ENCODE results near the gene SNX13. TPM values are rescaled to one million over a fixed set of nuclear protein-coding genes. Genes with fewer than 3 reads are reported as not detected.
"Not testable (repeated sequence)": the region's sequence is repeated elsewhere in the genome, so short reads cannot be mapped to it uniquely, and the experiment has no call there.

The SNX13 gene
- total and polyA plus RNA-seq, 9 of the 15 experiments (the other 6 are each of a cell fraction or from before 2014, with no cell fraction given), result 5.6 to 33.2 (median 25.4) TPM

DNA sequence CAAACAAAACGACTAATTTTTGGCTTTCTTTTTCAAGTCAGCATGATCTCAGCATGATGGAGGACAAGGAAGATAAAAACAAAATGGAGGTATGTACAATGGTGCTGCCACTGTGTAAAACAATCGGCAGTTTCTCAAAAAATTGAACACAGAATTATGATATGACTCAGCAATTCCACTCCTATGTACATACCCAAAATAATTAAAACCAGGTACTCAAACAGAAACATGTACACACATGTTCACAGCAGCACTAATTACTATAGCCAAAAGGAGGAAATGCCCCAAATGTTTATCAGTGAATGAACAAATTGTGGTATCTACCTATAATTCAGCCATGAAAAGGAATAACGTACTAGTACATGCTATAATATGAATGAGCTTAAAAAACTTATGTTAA, 29.9 kb downstream of the SNX13 start (continued):
- TF ChIP-seq, protein P1, sequence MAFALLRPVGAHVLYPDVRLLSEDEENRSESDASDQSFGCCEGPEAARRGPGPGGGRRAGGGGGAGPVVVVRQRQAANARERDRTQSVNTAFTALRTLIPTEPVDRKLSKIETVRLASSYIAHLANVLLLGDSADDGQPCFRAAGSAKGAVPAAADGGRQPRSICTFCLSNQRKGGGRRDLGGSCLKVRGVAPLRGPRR (CRISPR knock-in tag; IDR thresholded peaks at IDR 0.05), result no peak
- TF ChIP-seq MAFF (IDR thresholded peaks at IDR 0.05; ENCODE audit: low read length) (peak; percentile 60; the same call in 1 of the 2 replicates), ILF3 (IDR thresholded peaks at IDR 0.05; ENCODE audit: borderline replicate concordance) (no peak), MCM5 (IDR thresholded peaks at IDR 0.05; ENCODE audit: low read depth) (no peak), TFAM (CRISPR knock-in tag; conservative IDR thresholded peaks at IDR 0.05) (no peak), NFE2L1 (tag; IDR thresholded peaks at IDR 0.05; ENCODE audit: borderline replicate concordance, low read depth) (peak; percentile 53; the same call in 1 of the 2 replicates), ZZZ3 (IDR thresholded peaks at IDR 0.05) (no peak), MIER1 (IDR thresholded peaks at IDR 0.05; ENCODE audit: low read depth) (no peak)
- TF ChIP-seq, protein P2, sequence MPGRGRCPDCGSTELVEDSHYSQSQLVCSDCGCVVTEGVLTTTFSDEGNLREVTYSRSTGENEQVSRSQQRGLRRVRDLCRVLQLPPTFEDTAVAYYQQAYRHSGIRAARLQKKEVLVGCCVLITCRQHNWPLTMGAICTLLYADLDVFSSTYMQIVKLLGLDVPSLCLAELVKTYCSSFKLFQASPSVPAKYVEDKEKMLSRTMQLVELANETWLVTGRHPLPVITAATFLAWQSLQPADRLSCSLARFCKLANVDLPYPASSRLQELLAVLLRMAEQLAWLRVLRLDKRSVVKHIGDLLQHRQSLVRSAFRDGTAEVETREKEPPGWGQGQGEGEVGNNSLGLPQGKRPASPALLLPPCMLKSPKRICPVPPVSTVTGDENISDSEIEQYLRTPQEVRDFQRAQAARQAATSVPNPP (IDR thresholded peaks at IDR 0.05; ENCODE audit: borderline replicate concordance, insufficient read depth, insufficient read length), result no peak

GRCh38 chr7:17909310-17909709, 31.0 kb downstream of the SNX13 start:
- peaks cover 67% of the 10 kb centered on the region for H3K79me2 ChIP-seq (ENCODE audit: control insufficient read depth, insufficient read depth, low read length)
- FAIRE-seq, result peak; percentile 37
- H3K4me2 ChIP-seq (ENCODE audit: insufficient read depth, low read length); H3K36me3 ChIP-seq (ENCODE audit: control insufficient read depth, insufficient read depth, low read length); H3K9ac ChIP-seq (ENCODE audit: insufficient read depth in 1 of 2, low read depth in 2 of 2, low read length in 2 of 2); H3K9me1 ChIP-seq (ENCODE audit: control insufficient read depth, insufficient read depth, low read length); intact Hi-C loops (cut with micrococcal nuclease); H3K27ac ChIP-seq (ENCODE audit: extremely low read depth, low read depth, low read length); H3K4me3 ChIP-seq; BruUV-seq (replicated peaks); DNase-seq (ENCODE audit: extremely low read depth in 1 of 4, low spot score in 3 of 4); in situ Hi-C loops (cut with MboI); H2AFZ ChIP-seq (ENCODE audit: low read depth, low read length); H3K9me3 ChIP-seq (replicated peaks; ENCODE audit: control insufficient read depth, insufficient read depth, low read depth, low read length); H3K4me1 ChIP-seq (replicated peaks in 1 of 2; ENCODE audit: control insufficient read depth in 2 of 2, insufficient read depth in 2 of 2, low read length in 2 of 2); POLR2A ChIA-PET; H4K20me1 ChIP-seq (replicated peaks; ENCODE audit: control insufficient read depth, insufficient read depth, low read length); H3K27me3 ChIP-seq (ENCODE audit: control insufficient read depth in 2 of 2, insufficient read depth in 2 of 2, low read length in 2 of 2); ATAC-seq; CTCF ChIA-PET (ENCODE audit: low intra/inter-chr PET ratio): not testable (repeated sequence)
- TF ChIP-seq KDM1A (IDR thresholded peaks at IDR 0.05) (0 out of 4 replicates have a peak, but pooled peaks of 1 of the 2 experiments have one; percentile 23), ZNF146 (CRISPR knock-in tag; IDR thresholded peaks at IDR 0.05; ENCODE audit: unreplicated experiment) (peak; percentile 82)
- WGBS (ENCODE audit: insufficient coverage, low coverage, missing lambda C conversion rate), result 91% methylated on average over 4 of the region's 4 CpGs

All from K562 (cell line).